PC-3 (cell line): Measurements from ENCODE around the gene TF. TPM values are rescaled to one million over a fixed set of nuclear protein-coding genes. Genes with fewer than 3 reads are reported as not detected.

Source experiments
- ATAC-seq: fragments of 200-7000 bp; cut with Tn5 transposase; 2 replicates; pipeline ENCODE4 v1.9.1; 2020; ENCODE audit warnings: mild to moderate bottlenecking, moderate library complexity
- Bru-seq: library from RNA; stranded (reverse); fragments of 400-500 nt; gene quantifications from one replicate; lab custom pipeline; 2021; lab: Mats Ljungman, UMichigan
- BruChase-seq, 2 experiments: library from RNA; stranded (reverse); fragments of 400-500 nt; gene quantifications; one replicate each; lab custom pipeline; 2021; lab: Mats Ljungman, UMichigan
- BruUV-seq: library from RNA; stranded (reverse); fragments of 400-500 nt; replicated peaks from 2 replicates; lab custom pipeline; 2021; lab: Mats Ljungman, UMichigan
- CTCF ChIA-PET: fragments of 300-600 bp; sonication (Branson Sonifier 250); formaldehyde crosslinking; loops from one replicate; lab custom pipeline; 2022; ENCODE audit warnings: antibody characterized with exemption; lab: Charles Lee
- POLR2A ChIA-PET: fragments of 300-600 bp; sonication (Branson Sonifier 250); formaldehyde crosslinking; loops from one replicate; lab custom pipeline; 2022; ENCODE audit warnings: antibody characterized with exemption; ENCODE audit not compliant: unreplicated experiment; lab: Charles Lee
- DNase-seq: peaks from one replicate; pipeline ENCODE4 v3.0.0-alpha.2; 2015
- H2AFZ ChIP-seq: fragments of 300-600 bp; sonication (generic); 2 replicates; pipeline ENCODE4 v1.6.0; 2016; ENCODE audit warnings: antibody characterized with exemption, low read length
- H3F3A ChIP-seq: fragments of 300-600 bp; sonication (generic); one replicate; pipeline ENCODE4 v1.6.0; 2017; ENCODE audit warnings: antibody characterized with exemption, low read length, control low read depth, mild to moderate bottlenecking; ENCODE audit not compliant: unreplicated experiment
- H3K27ac ChIP-seq: fragments of 300-600 bp; sonication (generic); 2 replicates; pipeline ENCODE4 v1.5.1; 2016; ENCODE audit warnings: mild to moderate bottlenecking, low read length
- H3K27me3 ChIP-seq: fragments of 300-600 bp; sonication (generic); 2 replicates; pipeline ENCODE4 v1.6.1; 2016; ENCODE audit warnings: low read length, mixed read lengths
- H3K36me3 ChIP-seq: fragments of 300-600 bp; sonication (generic); 2 replicates; pipeline ENCODE4 v1.6.1; 2016; ENCODE audit warnings: low read depth, mixed run types, low read length, mixed read lengths
- H3K4me1 ChIP-seq: fragments of 300-600 bp; sonication (generic); 2 replicates; pipeline ENCODE4 v1.5.1; 2016; ENCODE audit warnings: low read length; ENCODE audit not compliant: insufficient read depth
- H3K4me2 ChIP-seq: fragments of 300-600 bp; sonication (generic); 2 replicates; pipeline ENCODE4 v1.6.0; 2016; ENCODE audit warnings: low read length
- H3K4me3 ChIP-seq: fragments of 300-600 bp; sonication (generic); 2 replicates; pipeline ENCODE4 v1.5.1; 2016; ENCODE audit warnings: mild to moderate bottlenecking, low read length, mixed read lengths
- H3K79me2 ChIP-seq: fragments of 300-600 bp; sonication (generic); 2 replicates; pipeline ENCODE4 v1.6.1; 2017; ENCODE audit warnings: low read length, mixed read lengths
- H3K9ac ChIP-seq: fragments of 300-600 bp; sonication (generic); 2 replicates; pipeline ENCODE4 v1.6.0; 2016; ENCODE audit warnings: mild to moderate bottlenecking, low read length
- H3K9me2 ChIP-seq: fragments of 300-600 bp; sonication (generic); replicated peaks from 2 replicates; pipeline ENCODE4 v1.6.1; 2016; ENCODE audit warnings: mixed run types, low read length, mixed read lengths
- H3K9me3 ChIP-seq: fragments of 300-600 bp; sonication (generic); 2 replicates; pipeline ENCODE4 v1.6.1; 2016; ENCODE audit warnings: low read length, mixed read lengths
- H4K20me1 ChIP-seq: fragments of 300-600 bp; sonication (generic); 2 replicates; pipeline ENCODE4 v1.6.1; 2016; ENCODE audit warnings: low read length, mixed read lengths
- CTCF ChIP-seq: fragments of 300-600 bp; sonication (generic); conservative IDR thresholded peaks from 2 replicates; pipeline ENCODE4 v1.5.1; 2017; ENCODE audit warnings: antibody characterized with exemption, low read depth, mild to moderate bottlenecking, low read length
- EZH2 ChIP-seq: fragments of 300-600 bp; sonication (generic); IDR thresholded peaks from one replicate; pipeline ENCODE4 v1.6.1; 2017; ENCODE audit warnings: antibody characterized with exemption, mild to moderate bottlenecking, low read length; ENCODE audit not compliant: unreplicated experiment
- EZH2phosphoT487 ChIP-seq: fragments of 300-600 bp; sonication (generic); IDR thresholded peaks from 2 replicates; pipeline ENCODE4 v1.6.1; 2018; ENCODE audit warnings: mild to moderate bottlenecking, antibody characterized with exemption, low read length, borderline replicate concordance
- intact Hi-C: fragments of 100-400 bp; cut with micrococcal nuclease; formaldehyde crosslinking; loops from 2 replicates; pipeline ENCODE4 v1.9.0; 2023
- long read RNA-seq: library from polyadenylated mRNA; unstranded; transcript quantifications from one replicate; pipeline ENCODE4 v2.0.0, GENCODE V29; 2021; ENCODE audit not compliant: unreplicated experiment
- total RNA-seq: library from RNA; depleted of rRNA; stranded (reverse); fragments of >200 nt; gene quantifications from 2 replicates; pipeline ENCODE4 v1.2.3, GENCODE V29; 2014; rRNA removed

The TF gene
- total RNA-seq (not detected in 2 replicates), Bru-seq, nascent RNA (percentile 9 among the genes with signal in this experiment), BruChase-seq, experiment 1, labeled RNA remaining after a 6-hour chase (percentile 15 among the genes with signal in this experiment), BruChase-seq, experiment 2, labeled RNA remaining after a 2-hour chase (percentile 15 among the genes with signal in this experiment)
- long read RNA-seq, partial matches to known transcripts = 0 of 1 reads
- long read RNA-seq, other reads (novel, unspliced or antisense) = 1 of 1 reads

- TF ChIP-seq CTCF (no peak), EZH2 (no peak), EZH2phosphoT487 (no peak)
- H3K4me2 ChIP-seq = no peak within 1 kb of the TSS
- H3K9me3 ChIP-seq = no peaks in the 10 kb centered on the region
- no peaks in the 10 kb centered on the region for H3K9me2 ChIP-seq
- POLR2A ChIA-PET = no interaction called here
- no peaks in the 10 kb centered on the region for H3K36me3 ChIP-seq
- ATAC-seq = no peak
- no peak for DNase-seq
- H4K20me1 ChIP-seq = no peaks in the 10 kb centered on the region
- CTCF ChIA-PET = no interaction called here
- H3K9ac ChIP-seq = no peak within 1 kb of the TSS
- no peaks in the 10 kb centered on the region for H3K27me3 ChIP-seq
- H3K27ac ChIP-seq = no peak within 1 kb of the TSS
- H3K4me1 ChIP-seq = peaks cover 19% of the 10 kb centered on the region
- H3F3A ChIP-seq = no peaks in the 10 kb centered on the region
- no peaks in the 10 kb centered on the region for H3K79me2 ChIP-seq
- intact Hi-C loops = no loop called here
- no peak within 1 kb of the TSS for H2AFZ ChIP-seq
- H3K4me3 ChIP-seq = no peak within 1 kb of the TSS
- BruUV-seq = no TSS peak
Measured at GRCh38 chr3:133745981-133746711, at the start of gene TF. TSS of gene TF (plus strand) at chr3:133746393. CDS start at chr3:133746441, 48 bp downstream.

- H3K4me3 ChIP-seq = no peak overlapping the region
- ATAC-seq (no peak), DNase-seq (no peak)
- H3K27me3 ChIP-seq = no peaks in the 10 kb centered on the region
- no peaks in the 10 kb centered on the region for H3K36me3 ChIP-seq
- H3K9me3 ChIP-seq = no peaks in the 10 kb centered on the region
- H3K9ac ChIP-seq = no peak overlapping the region
- BruUV-seq = no TSS peak
- no peak overlapping the region for H3K27ac ChIP-seq
- POLR2A ChIA-PET = no interaction called here
- no peaks in the 10 kb centered on the region for H4K20me1 ChIP-seq
- CTCF ChIA-PET = no interaction called here
- H3F3A ChIP-seq = no peaks in the 10 kb centered on the region
- no peaks in the 10 kb centered on the region for H3K79me2 ChIP-seq
- H3K9me2 ChIP-seq = no peaks in the 10 kb centered on the region
- no peak overlapping the region for H2AFZ ChIP-seq
- no peaks in the 10 kb centered on the region for H3K4me1 ChIP-seq
- TF ChIP-seq CTCF = no peak
- no peak for TF ChIP-seq EZH2
- TF ChIP-seq EZH2phosphoT487 = no peak
- H3K4me2 ChIP-seq = no peak overlapping the region
- intact Hi-C loops = no loop called here
Measured at GRCh38 chr3:133697960-133698359, 48.2 kb upstream of the TF start.

GRCh38 chr3:133699467-133699866 lies 46.7 kb upstream of the TF start:
- Histone ChIP-seq H3K4me3 (no peak overlapping the region), H3K79me2 (no peaks in the 10 kb centered on the region), H3K9ac (no peak overlapping the region), H3K27me3 (peaks cover 8% of the 10 kb centered on the region), H3K4me2 (no peak overlapping the region), H3K4me1 (no peaks in the 10 kb centered on the region), H3K36me3 (no peaks in the 10 kb centered on the region), H3F3A (no peaks in the 10 kb centered on the region), H3K27ac (no peak overlapping the region), H3K9me2 (no peaks in the 10 kb centered on the region), H2AFZ (no peak overlapping the region), H4K20me1 (no peaks in the 10 kb centered on the region), H3K9me3 (no peaks in the 10 kb centered on the region)
- intact Hi-C loops = no loop called here
- ChIA-PET POLR2A (no interaction called here), CTCF (no interaction called here)
- ATAC-seq (no peak), DNase-seq (no peak)
- no peak for TF ChIP-seq CTCF
- no peak for TF ChIP-seq EZH2phosphoT487
- no TSS peak for BruUV-seq
